NCI-H187 (cell line): Measurements from ENCODE around the gene PDX1.

Experiments used
- DNase-seq, 2 experiments: peaks; one replicate each; lab custom pipeline; 2025; lab: John Stamatoyannopoulos, UW

The PDX1 gene

DNA sequence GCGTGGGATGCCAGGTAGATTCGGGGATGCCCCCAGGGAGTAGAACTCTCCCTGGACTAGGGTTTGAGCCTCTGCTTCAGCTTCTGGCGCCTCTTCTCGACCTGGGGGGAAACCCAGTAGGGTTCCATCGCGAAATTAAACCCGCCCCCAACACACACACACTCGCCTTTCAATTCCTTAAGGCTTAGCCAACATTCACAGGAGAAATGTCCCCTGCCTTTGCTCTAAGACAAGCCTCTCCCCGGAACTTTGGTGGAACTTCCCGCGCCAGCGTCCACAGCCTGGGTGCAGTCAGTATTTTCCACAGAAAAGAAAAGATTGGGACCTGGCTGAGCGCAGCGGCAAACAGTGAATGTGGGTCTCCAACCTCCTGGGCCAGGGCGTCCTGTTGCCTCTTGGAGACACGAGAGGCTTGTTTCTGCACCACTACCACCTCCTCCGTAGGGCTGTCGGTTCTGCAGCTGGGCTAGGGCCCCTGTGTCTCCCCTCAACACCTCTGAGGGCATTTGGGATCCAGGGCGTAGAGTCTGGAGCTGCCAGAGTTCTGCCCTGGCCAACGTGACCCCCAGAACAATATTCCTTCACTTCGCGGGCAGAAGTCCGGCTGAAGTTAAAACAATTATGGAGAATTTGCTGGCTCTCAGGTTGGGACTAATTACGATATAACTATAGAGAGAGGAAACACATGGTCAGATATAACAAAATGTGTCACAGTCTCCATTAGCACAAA is 3.2 kb downstream of the PDX1 start:
- DNase-seq: no peak

DNA sequence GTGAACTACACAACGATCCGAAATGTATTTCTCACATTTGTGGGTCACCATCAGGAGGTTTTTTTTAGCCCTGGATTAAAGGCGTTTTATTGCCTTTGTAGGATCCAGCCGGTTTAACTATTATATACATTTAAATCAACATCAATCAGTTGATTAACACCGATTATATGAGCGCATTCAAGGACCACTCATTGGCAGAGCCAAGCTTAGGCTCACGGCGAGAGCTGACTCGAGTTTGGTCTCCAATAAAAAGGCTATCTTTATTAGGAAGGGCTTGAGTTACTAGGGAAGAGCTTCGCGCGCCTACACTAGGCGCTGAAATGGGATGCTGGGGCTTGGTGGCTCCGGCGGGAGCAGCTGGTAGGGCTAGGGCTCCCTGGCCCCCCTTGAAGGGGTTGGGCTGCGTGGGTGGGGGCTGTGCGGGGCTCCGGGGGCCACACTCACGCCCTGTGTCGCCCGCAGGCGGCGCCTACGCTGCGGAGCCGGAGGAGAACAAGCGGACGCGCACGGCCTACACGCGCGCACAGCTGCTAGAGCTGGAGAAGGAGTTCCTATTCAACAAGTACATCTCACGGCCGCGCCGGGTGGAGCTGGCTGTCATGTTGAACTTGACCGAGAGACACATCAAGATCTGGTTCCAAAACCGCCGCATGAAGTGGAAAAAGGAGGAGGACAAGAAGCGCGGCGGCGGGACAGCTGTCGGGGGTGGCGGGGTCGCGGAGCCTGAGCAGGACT is 4.2 kb downstream of the PDX1 start:
- no peak for DNase-seq

DNA sequence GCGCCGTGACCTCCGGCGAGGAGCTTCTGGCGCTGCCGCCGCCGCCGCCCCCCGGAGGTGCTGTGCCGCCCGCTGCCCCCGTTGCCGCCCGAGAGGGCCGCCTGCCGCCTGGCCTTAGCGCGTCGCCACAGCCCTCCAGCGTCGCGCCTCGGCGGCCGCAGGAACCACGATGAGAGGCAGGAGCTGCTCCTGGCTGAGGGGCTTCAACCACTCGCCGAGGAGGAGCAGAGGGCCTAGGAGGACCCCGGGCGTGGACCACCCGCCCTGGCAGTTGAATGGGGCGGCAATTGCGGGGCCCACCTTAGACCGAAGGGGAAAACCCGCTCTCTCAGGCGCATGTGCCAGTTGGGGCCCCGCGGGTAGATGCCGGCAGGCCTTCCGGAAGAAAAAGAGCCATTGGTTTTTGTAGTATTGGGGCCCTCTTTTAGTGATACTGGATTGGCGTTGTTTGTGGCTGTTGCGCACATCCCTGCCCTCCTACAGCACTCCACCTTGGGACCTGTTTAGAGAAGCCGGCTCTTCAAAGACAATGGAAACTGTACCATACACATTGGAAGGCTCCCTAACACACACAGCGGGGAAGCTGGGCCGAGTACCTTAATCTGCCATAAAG is 4.8 kb downstream of the PDX1 start:
- no peak for DNase-seq

- DNase-seq: no peak
Measured at GRCh38 chr13:27925220-27925991, 5.6 kb downstream of the PDX1 start.

DNA sequence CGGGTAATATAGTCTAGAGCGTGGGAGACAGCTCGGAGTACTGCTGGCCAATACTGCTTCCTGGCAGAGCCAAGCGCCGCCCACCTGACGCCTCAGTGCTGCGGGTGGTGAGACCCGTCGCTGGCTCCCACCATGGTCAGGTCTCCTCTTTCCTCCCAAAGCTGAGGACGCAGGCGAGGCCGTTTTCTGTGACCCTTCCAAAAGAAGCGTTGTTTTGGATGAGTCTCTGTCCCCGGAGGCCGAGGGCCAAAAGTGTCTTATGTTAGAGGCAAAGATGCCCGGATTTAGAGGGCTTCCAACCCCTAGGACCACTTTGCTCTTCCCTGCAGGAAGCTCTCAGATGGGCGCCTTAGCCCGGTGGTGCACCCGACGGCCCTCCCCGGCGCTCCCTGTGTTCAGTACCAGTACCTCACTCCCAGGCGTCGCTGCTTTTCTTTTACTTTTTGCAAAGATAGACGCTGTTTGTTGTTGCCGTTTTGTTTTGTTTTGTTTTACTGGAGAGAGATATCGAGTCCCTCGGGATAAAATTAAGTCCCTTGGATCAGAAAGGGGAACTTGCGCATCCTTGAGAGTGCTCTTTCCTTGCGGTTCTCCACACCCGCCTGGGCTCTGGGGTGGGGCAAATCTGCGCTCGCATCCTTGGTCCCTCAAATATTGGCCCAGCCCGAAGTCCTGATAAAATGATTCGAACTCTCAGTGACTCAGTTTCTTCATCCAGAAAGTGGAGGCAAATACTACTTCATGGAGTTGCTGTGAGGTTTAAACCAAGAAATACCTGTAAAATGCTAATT is 7.0 kb downstream of the PDX1 start:
- no peak for DNase-seq

- no peak for DNase-seq
Measured at GRCh38 chr13:27927444-27928352, 7.9 kb downstream of the PDX1 start.

DNA sequence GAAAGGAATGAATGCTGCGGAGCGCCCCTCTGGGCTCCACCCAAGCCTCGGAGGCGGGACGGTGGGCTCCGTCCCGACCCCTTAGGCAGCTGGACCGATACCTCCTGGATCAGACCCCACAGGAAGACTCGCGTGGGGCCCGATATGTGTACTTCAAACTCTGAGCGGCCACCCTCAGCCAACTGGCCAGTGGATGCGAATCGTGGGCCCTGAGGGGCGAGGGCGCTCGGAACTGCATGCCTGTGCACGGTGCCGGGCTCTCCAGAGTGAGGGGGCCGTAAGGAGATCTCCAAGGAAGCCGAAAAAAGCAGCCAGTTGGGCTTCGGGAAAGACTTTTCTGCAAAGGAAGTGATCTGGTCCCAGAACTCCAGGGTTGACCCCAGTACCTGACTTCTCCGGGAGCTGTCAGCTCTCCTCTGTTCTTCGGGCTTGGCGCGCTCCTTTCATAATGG is 8.6 kb downstream of the PDX1 start:
- no peak for DNase-seq

DNA sequence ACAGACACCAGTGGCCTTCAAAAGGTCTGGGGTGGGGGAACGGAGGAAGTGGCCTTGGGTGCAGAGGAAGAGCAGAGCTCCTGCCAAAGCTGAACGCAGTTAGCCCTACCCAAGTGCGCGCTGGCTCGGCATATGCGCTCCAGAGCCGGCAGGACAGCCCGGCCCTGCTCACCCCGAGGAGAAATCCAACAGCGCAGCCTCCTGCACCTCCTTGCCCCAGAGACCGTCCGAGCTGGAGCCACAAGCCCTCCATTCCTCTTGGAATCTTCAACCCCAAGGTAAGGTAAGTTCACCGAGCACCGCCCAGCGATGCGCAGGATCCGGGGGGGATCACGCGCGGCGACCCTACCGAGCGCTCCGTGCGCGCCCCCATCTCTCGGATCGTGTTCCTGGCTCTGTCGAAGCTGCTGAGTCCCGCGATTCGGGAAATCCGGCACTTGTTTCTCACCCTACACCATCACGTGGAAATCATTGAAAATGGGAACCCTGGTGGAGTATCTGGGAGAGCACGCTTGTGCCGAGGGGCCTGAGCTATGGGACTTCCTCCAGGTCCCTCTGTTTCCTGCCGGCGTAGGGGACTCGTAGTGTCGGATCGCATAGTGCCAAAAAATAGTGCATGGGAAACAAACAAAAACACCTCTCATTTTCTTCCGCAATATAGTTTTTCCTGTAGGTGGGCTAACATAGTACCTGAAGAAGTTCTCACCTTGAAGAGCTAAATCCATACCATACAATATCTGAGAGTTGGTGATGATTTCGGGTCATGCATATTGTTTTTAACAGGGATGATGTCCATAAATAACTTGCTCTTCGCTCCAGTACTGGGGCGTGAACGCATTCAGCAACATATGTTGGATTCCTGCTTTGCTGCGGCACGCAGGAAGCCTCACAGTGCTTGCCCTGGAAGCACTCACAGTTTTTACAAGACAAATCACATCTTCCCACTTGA is 9.3 kb downstream of the PDX1 start:
- DNase-seq: no peak

GRCh38 chr13:27929868-27930267 is 10.1 kb downstream of the PDX1 start:
- DNase-seq: no peak

- DNase-seq: no peak
Measured at GRCh38 chr13:27933118-27933517, 13.3 kb downstream of the PDX1 start.

DNA sequence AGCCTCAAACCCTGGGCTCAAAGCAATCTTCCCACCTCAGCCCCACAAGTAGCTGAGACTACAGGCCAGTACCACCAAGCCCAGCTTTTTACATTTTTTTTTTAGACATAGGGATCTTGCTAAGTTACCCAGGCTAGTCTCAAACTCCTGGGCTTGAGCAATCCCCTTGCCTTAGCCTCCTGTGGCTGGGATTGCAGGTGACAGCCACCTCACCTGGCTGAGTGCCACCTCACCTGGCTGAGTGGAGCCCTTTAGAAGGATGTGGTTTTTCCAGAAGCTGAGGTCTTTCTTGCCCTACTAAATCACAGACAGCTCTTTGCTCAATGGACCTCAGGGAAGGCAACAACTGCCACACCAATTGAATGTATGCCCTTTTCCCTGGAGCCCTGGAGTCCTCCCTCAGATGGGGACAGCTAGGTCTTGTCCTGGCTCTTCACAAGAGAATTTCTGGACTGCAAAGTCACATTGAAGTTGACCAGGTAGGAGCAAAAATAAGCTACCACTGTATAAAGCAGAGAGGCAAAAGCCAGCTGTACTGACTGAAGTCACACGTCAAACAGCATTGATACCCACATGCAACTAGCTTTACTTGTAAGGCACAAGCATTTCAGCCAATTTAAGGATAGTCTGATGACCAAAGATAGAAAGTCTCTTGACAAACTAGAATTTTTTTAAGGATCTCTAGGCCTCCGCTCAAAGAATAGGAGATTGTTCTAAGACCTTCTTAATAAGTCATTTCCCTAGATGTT is 14.0 kb downstream of the PDX1 start:
- no peak for DNase-seq

DNA sequence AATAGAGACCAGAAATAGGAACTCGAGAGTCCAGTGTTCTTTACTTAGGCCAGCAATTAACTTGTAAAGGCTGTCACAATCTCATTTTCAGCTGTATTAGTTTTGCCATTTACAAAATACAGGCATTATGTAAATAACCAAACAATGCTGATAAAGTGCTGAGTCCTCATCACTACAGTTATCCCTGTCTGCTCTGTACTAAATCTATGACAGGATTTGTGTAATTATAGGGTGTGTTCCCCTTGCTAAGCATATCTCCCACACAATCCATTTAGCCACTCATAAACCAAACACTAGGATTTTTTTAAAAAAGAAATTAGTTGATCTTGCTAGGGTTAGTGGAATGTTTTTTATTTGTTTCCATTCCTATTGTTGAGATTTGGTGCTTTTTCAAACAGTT is 23.2 kb downstream of the PDX1 start:
- no peak for DNase-seq

- no peak for DNase-seq
Measured at GRCh38 chr13:27952876-27953675, 33.3 kb downstream of the PDX1 start.

DNA sequence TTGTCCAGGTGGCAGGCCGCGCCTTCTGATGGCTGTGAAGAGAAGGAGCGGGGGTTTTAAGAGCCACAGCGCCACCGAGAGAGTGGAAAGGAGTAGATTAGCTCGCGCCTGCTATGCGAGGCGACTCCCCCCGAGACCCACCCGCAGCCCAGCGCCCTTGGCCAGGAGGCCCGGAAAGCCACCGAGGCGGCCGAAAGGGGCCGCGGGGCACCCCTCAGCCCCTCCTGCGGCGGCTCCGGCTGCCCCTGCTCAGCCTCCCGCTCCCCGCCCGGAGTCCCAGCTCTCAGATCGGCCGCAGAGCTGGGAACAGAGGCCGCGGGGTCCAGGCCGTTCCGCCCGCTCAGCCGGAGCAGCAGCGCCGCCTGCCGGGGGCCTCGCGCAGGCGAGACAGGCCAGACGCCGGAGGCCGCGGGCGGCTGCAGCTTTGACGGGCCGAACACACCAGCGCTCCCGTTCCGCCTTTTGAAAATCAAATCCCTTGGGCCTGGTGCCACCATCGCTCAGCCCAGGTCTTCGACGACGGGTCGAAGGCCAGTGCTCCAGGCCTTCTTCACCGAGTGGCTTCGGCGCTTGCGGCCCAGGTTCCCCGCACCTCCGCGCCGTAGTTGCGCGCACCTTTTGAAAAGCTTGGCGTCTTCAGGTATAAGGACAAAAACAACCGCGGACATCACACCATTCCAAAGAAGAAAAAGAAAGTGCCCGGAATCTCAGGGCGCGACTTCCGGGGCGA is 34.0 kb downstream of the PDX1 start:
- peak; percentile 33 to 51 for DNase-seq

DNA sequence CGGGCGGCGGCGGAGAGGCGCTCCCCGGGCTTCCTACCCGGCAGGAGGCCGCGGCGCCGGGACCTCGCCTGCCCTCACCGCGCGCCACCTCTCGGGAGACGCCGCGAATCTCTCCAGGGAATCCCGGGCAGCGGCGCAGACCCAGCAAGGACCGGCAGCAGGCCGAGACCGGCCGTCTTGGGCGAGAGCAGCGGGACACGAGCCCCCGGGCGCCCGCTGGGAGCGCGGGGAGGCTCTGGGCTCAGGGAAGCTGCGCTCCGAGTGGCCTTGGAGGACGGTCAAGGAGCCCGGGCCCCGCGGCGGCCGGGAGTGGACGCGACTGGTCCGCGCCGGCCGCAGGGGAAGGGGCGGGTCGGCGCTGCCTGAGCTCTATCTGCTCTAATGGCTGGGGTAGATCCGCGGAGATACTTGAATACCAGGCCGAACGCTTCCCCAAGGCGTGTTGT is 34.6 kb downstream of the PDX1 start:
- DNase-seq: no peak

GRCh38 chr13:27955014-27955591 is 35.3 kb downstream of the PDX1 start:
- DNase-seq: no peak
